ENCODE data around the gene NUTM2B.
"Not testable (repeated sequence)": the region's sequence is repeated elsewhere in the genome, so short reads cannot be mapped to it uniquely, and the experiment has no call there.

The NUTM2B gene, protein sequence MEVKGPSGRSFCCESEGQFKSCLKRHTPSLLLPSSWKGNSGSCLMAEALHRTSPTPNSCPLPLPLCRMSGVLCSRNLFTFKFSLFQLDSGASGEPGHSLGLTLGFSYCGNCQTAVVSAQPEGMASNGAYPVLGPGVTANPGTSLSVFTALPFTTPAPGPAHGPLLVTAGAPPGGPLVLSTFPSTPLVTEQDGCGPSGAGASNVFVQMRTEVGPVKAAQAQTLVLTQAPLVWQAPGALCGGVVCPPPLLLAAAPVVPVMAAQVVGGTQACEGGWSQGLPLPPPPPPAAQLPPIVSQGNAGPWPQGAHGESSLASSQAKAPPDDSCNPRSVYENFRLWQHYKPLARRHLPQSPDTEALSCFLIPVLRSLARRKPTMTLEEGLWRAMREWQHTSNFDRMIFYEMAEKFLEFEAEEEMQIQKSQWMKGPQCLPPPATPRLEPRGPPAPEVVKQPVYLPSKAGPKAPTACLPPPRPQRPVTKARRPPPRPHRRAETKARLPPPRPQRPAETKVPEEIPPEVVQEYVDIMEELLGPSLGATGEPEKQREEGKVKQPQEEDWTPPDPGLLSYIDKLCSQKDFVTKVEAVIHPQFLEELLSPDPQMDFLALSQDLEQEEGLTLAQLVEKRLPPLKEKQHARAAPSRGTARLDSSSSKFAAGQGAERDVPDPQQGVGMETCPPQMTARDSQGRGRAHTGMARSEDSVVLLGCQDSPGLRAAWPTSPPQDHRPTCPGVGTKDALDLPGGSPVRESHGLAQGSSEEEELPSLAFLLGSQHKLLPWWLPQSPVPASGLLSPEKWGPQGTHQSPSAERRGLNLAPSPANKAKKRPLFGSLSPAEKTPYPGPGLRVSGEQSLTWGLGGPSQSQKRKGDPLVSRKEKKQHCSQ

DNA sequence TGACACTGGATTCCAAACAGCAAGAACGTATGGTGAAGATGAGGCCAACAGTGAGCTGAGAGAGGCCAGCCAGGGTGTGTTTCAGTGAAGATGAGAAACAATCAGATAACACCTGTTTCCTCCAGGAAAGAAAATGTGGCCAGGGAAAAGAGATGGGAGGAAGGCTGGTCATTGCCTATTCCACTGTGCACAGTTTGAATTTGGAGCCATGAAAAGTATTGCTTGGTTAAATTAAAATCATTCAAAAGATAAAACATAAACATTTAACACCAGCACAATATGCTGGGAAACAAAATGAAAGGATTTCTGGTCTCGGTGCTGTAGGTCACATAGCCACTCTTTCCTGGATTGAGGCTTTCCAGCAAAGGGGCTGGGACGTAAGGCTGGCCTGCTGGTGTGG, at the start of gene NUTM2B:
NUTM2B (plus strand) TSS at position 301 of the 400 bp plus-strand sequence. CDS start 383 bp downstream, outside the sequence.
- DNase-seq (ENCODE audit: low spot score); in situ Hi-C loops (cut with MboI; ENCODE audit: low sequenced_read_pairs, unreplicated experiment): not testable (repeated sequence)

DNA sequence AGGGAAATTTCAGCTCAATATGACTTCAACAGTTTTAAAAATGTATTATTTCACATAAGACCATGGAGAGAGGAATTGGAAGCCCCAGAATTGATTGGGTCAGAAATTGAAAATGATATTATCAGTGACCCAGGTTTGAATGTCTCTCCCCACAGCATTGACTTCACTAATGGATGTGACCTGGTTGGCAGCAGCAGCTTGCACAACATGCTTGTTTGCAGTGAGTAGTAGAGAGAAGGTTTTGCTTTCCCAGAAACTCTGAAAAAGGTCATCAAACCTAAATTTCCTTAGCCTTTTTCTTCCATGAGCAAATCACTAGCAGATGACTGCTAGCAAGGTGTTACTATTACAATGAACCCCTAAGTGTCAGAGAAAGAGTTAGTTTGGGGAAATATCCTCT, 39.7 kb upstream of the NUTM2B start:
- in situ Hi-C loops (cut with MboI; ENCODE audit: low sequenced_read_pairs, unreplicated experiment); DNase-seq (ENCODE audit: low spot score): not testable (repeated sequence)

DNA sequence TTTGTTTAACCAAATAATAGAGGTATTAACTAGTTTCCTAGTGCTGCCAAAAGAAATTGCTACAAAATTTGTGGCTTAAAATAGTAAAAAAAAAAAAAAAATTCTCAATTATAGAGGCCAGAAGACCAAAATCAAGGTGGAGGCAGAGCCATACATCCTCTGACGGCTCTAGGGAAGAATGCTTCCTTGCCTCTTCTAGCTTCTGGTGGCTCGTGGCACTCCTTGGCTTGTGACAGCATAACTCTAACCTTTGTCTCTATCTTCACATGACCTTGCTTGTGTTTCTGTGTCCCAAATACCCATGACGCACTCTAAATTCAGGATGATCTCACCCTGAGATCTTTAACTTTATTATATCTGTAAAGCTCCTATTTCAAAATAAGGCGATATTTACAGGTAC, 38.3 kb upstream of the NUTM2B start:
- in situ Hi-C loops (cut with MboI; ENCODE audit: low sequenced_read_pairs, unreplicated experiment); DNase-seq (ENCODE audit: low spot score): not testable (repeated sequence)

DNA sequence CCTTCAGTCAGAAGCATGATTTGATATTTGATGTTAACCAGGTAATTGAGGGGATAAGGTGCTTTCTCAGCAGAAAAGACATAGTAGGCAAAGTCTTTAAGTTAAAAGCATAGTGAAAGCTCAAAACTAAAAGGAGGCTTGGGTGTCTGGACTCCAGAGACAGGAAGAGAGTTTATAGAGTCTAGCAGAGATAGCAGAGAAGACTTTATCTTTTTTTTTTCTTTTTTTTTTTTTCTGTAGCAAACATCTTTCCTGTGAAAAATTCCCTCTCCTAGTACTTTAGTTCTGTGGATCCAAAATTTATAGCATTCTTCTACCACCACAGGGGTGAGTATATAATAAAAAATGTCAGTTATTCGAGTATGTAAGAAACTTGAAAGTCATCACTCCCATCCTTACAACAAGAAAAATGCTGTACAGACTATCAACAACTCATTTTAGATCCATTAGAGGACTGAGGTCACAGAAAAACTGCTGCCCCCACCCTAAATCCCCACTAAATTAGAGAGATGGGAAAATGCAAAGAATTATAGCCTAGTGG, 33.7 kb upstream of the NUTM2B start:
- DNase-seq (ENCODE audit: low spot score); in situ Hi-C loops (cut with MboI; ENCODE audit: low sequenced_read_pairs, unreplicated experiment): not testable (repeated sequence)

DNA sequence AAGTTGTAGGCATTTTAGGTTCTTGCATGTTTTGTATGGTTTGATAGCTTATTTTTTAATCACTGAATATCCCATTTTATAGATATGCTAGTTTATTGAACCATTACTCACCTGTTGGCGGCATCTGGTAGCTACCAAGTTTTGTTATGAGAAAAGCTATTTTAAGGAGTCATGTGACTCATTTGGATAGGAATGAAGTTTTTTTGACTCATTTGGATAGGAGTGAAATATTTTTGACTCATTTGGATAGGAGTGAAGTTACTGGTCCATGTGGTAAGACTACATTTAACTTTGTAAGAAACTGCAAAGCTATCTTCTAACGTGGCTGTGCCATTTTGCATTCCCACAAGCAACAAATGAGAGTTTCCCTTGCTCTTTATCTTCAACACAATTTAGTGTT, 28.1 kb upstream of the NUTM2B start:
- in situ Hi-C loops (cut with MboI; ENCODE audit: low sequenced_read_pairs, unreplicated experiment); DNase-seq (ENCODE audit: low spot score): not testable (repeated sequence)

DNA sequence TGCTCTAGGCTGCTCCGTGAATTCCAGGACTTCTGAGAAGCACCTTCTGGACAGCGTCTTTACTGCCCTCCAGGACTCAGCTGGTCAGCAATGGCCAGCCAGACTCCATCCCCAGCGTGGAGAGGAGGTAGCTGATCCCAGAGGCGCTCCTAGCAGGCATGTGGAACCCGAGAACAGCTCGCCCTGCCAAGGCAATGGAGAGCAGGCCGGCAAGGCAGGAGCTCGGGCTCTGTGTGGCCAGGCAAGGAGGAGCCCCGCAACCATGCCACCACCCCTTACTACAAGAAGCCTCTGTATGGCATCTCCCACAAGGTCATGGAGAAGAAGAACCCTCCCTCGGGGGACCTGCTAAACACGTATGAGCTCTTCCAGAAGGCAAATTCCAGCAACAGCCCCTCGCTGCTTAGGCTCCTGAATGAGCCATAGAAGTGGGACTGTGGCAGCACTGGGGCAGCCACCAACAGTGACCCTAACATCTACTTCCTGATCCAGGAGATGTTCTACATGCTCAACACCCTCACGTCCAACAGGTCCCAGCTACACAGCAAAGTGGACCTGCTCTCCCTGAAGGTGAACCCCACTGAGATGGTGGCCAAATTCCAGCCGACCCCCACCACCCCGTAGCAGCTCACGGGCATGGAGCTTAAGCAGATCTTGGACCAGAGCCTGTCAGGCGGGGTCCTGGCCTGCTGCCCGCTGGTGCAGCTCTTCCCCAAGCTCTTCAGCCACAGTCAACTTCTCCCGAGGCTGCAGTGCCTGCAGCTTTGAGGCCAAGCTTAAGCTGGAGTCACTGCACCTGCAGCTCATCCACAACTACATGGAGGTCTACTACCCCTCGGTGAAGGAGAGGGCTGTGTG, 19.8 kb upstream of the NUTM2B start:
- DNase-seq (ENCODE audit: low spot score): not testable (repeated sequence)

DNA sequence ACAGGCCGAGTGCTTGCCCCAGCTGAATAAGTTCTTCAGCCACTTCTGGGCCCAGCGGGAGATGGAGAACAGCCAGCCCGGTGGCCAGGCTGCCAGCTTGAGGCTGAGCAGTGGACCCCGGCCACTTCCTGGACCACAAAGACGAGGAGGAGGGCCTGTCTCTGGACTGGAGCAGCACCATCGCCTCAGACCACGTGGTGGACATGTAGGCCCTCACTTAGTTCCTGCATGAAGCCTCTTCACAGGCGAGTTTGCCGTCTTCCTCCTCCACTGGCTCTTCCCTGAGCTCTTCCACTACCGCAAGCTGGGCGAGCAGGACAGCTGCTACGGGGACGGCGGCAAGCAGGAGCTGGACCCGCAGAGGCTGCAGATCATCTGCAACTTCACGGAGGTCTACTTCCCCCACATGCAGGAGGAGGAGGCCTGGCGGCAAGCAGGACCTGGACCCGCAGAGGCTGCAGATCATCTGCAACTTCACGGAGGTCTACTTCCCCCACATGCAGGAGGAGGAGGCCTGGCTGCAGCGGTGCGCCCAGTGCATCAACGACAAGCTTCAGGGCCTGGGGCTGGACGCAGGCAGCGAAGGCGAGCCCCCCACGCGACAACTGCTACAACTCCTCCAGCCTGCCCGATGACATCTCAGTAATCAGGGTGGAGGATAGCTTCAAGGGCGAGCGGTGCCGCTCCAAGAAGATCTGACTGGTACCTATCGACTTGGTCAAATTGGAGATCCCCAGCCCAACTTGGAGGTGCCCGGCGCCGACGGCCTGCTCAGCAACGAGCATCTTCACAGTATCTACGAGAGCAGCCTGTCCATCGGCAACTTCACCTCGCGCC, 18.9 kb upstream of the NUTM2B start:
- in situ Hi-C loops (cut with MboI; ENCODE audit: low sequenced_read_pairs, unreplicated experiment); DNase-seq (ENCODE audit: low spot score): not testable (repeated sequence)

More for the DNA sequence above, 19.8 kb upstream of the NUTM2B start:
- in situ Hi-C loops (cut with MboI; ENCODE audit: low sequenced_read_pairs, unreplicated experiment): not testable (repeated sequence)

DNA sequence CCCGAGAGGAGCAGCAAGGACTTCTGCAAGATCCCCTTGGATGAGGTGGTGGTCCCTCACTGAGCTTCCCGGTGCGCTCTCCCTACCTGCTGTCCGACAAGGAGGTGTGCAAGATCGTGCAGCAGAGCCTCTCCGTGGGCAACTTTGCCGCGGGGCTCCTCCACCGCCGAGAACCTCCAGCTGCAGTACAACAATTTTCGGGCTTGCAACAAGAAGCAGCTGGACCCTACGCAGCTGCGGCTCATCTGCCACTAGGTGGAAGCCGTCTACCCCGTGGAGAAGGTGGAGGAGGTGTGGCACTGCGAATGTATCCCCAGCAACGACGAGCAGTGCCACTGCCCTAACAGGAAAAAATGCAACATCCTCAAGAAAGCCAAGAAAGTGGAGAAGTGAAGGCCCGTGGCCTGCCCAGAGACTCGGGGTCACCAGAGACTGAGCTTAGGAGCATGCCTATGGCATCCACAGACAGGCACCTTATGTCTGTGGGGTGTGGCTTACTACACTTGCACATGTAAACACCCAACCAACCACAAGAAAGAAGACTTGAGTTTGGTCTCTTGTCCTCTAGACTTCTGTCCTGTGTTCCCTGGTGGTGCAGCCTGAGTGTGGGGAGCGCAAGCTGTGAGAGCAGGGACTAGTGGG, 17.9 kb upstream of the NUTM2B start:
- in situ Hi-C loops (cut with MboI; ENCODE audit: low sequenced_read_pairs, unreplicated experiment): not testable (repeated sequence)
- peak; percentile 24 for DNase-seq (ENCODE audit: low spot score)

DNA sequence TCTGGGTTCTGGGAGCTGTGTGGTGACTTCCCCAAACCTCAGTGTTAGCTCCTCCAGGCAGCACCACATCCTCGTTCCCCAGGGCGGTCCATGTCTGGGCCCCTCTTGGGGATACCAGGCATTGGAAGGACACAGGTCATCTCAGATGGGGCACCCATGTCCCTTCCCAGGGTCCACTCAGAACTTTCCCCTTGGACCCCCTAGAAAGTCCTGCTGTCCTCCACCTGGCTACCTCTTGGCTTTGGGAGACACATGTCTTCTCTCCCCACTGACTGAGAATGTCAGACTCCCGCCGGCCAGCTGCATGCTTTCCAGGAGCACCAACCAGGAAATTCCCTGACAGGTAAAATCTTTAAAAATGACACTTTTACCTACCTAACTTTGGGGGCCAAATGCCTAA, 16.4 kb upstream of the NUTM2B start:
- DNase-seq (ENCODE audit: low spot score); in situ Hi-C loops (cut with MboI; ENCODE audit: low sequenced_read_pairs, unreplicated experiment): not testable (repeated sequence)

DNA sequence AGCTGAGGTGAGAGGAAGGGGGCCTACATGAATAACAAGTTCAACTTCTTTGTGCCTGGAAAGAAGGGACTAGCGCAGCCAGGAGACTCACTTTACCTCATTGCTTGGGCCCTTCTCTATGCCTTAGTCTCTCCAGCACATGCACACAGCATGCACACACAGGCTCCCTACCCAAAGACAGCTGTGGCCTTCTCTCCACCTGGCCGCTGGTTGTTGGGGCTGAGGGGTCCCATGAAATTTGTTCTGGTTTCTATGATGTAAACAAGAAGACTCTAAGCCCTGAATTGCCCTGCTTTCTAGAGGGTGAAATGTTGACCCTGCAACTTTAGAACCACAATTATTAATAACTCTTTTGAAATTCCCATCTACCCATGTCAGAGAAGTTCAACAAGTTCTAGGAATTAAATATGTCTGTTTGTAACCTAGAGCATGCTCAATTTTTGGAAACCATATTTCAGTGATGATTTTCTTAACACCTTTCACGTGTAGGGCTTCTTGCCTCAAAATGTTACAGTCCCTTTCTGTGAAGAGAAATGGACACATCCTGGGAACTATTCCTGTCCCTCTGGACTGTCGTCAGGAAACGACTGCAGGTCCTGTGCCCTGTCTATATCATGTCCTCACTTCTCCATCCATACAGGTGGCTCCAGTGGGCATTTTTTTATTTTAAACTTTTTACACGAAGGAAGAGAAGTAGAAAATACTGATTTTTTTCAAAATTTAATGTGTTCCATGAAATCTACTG, 15.4 kb upstream of the NUTM2B start:
- in situ Hi-C loops (cut with MboI; ENCODE audit: low sequenced_read_pairs, unreplicated experiment): not testable (repeated sequence)

DNA sequence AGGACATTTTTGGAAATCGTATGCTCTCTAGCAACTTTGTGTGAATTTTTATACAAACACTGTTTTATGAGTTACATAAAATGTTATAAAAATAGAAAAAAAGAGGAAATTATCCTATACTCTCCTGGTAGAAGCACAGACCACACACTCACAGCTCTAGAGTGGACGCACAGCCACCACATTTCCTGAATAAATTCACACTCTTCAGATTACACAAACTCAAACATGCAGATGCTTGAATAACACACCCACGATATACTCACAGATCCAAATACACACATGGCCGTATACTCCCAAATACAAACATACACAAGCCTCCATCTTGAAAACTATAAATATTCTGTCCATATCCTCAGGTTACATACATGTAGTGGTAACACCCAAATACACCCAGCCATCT, 14.2 kb upstream of the NUTM2B start:
- DNase-seq (ENCODE audit: low spot score); in situ Hi-C loops (cut with MboI; ENCODE audit: low sequenced_read_pairs, unreplicated experiment): not testable (repeated sequence)

More for the DNA sequence above, 15.4 kb upstream of the NUTM2B start:
- not testable (repeated sequence) for DNase-seq (ENCODE audit: low spot score)

DNA sequence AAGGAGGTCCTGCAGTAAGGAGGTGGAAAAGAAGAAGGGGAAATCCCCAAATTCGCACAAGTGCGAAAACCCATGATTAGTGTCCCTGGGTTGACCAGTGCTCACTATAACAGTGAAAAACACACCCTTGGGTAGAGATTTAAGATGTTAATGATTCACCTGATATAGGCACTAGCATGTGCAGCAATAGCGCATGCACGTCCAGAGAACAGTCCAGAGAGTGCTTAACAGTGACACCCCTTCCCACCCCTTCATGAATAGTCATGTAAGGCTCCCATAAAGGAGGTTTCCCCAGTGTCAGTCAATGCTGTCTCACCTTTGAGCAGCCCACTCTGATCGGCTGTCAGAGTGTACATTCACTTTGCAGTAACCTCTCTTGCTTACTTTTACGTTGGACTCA, 6.4 kb upstream of the NUTM2B start:
- in situ Hi-C loops (cut with MboI; ENCODE audit: low sequenced_read_pairs, unreplicated experiment); DNase-seq (ENCODE audit: low spot score): not testable (repeated sequence)

DNA sequence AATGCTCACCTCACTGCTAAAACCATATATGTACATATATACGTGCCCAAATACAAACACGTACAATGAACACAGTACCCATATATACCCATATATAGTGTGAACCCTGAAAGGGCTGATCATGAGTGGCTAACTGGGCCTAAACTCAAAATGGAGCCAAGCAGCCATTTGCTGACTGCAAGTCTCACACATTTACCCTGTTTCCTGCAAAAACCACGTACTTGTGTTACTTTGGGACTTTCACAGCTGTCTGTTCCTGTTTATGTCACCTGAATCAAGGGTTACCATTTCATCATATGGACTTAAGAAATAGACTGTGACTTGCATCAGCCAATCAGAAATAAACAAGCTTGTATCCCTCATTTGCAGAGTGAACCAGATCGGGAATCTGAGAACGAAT, 5.9 kb upstream of the NUTM2B start:
- DNase-seq (ENCODE audit: low spot score); in situ Hi-C loops (cut with MboI; ENCODE audit: low sequenced_read_pairs, unreplicated experiment): not testable (repeated sequence)

DNA sequence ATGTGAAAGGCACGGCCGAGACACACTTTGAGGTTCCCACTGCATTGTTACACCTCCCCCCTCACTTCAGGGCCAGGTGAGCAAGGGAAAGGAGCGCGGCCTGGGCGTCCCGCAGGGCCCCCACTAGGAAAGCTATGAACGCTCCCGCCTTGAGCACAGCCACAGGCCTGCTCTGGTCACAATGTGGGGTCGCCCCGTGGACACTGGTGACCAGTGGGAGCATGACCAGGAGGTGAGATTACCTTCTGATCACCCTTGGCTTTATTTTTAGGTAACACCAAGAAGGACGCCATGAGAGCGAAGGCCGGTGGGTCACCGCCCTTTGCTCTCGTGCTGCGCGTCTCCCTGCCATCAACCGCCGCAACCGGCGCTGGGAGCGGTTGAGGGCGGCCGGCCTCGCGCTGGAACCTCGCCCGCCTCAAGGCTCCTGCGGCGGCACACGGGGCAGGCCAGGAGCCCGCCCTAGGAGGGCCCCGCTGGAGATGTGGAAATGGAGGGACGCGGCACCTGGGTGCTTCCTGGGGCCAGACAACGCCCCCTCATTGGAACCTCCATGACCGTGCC, 2.6 kb upstream of the NUTM2B start:
- in situ Hi-C loops (cut with MboI; ENCODE audit: low sequenced_read_pairs, unreplicated experiment); DNase-seq (ENCODE audit: low spot score): not testable (repeated sequence)

DNA sequence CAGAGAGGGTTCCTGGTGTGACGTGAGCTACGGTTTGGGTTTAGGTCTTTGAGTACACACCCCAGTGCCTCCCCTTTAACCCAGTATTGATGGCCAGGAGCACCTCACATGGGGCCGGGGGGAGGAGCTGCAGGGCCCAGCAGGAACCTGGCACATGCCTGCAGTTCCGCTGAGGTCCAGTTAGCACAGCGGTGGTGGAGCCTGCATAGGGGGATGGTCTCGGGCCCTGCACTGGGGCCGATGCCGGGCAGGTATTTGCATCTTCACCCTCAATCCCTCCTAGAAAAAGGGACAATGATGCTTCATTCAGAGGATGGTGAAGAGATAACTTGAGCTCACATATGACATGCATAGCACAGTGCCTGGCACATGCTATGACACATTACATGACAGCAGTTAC, 4.0 kb downstream of the NUTM2B start:
- in situ Hi-C loops (cut with MboI; ENCODE audit: low sequenced_read_pairs, unreplicated experiment); DNase-seq (ENCODE audit: low spot score): not testable (repeated sequence)

DNA sequence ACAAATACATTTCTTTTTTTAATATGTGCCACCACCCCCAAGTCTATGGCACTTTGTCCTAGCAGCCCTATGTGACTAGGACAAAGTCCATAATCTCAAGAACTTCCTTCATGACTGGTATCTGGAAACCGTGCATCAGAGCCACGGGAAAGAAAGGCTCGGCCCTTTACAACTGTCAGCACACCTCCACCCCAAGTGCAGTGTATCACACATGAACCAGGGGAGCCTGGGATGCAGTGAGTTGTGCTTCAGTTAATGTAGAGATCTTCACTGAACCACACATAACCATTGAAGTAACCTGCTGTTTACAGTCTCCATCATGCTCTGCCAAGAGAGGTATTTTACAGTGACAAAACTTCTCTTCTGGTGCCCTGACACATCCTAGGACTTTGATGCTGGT, 11.9 kb downstream of the NUTM2B start:
- in situ Hi-C loops (cut with MboI; ENCODE audit: low sequenced_read_pairs, unreplicated experiment); DNase-seq (ENCODE audit: low spot score): not testable (repeated sequence)
